Fibroblast of upper back skin (primary cell): ENCODE results near the gene CCDC175.

Experiments used
- DNase-seq: peaks from one replicate; pipeline ENCODE4 v3.0.0-alpha.2; 2013

CCDC175 gene

GRCh38 chr14:59481871-59482540 is 94.6 kb downstream of the CCDC175 start:
- peak; percentile 79 for DNase-seq

- no peak for DNase-seq
These were observed 95.2 kb downstream of the CCDC175 start for GRCh38 chr14:59481407-59481806.

GRCh38 chr14:59480166-59480565 is 96.4 kb downstream of the CCDC175 start:
- DNase-seq, result no peak

- no peak for DNase-seq
These were observed 98.1 kb downstream of the CCDC175 start for GRCh38 chr14:59478540-59478939.

- no peak for DNase-seq
These were observed 100.9 kb downstream of the CCDC175 start for GRCh38 chr14:59475709-59476108.

GRCh38 chr14:59474172-59474571 is 102.4 kb downstream of the CCDC175 start:
- DNase-seq, result peak; percentile 88

GRCh38 chr14:59465316-59466135 is 111.1 kb downstream of the CCDC175 start, which contains the start of gene GPR135:
GPR135 (minus strand) TSS chr14:59465380; CDS start chr14:59465226, 154 bp downstream.
- no peak for DNase-seq

- peak; percentile 38 for DNase-seq
These were observed 111.9 kb downstream of the CCDC175 start for GRCh38 chr14:59464486-59465315.

GRCh38 chr14:59463787-59464485 is 112.7 kb downstream of the CCDC175 start:
- DNase-seq, result no peak

GRCh38 chr14:59461891-59462290 is 114.7 kb downstream of the CCDC175 start:
- no peak for DNase-seq

GRCh38 chr14:59460378-59460777 is 116.2 kb downstream of the CCDC175 start:
- DNase-seq, result no peak

- no peak for DNase-seq
These were observed 118.1 kb downstream of the CCDC175 start for GRCh38 chr14:59458486-59458885.

- peak; percentile 81 for DNase-seq
These were observed 121.2 kb downstream of the CCDC175 start for GRCh38 chr14:59455411-59455810.
